Activated CD8-positive, alpha-beta memory T cell treated with anti-CD3 and anti-CD28 coated beads for 36 hours (primary cell): Measurements from ENCODE around the gene ABCC9. TPM values are rescaled to one million over a fixed set of nuclear protein-coding genes. Genes with fewer than 3 reads are reported as not detected.
"Not testable (repeated sequence)": the region's sequence is repeated elsewhere in the genome, so short reads cannot be mapped to it uniquely, and the experiment has no call there.

Experiments
- CTCF ChIA-PET: fragments of 350-600 bp; sonication (Branson Sonifier 250); formaldehyde crosslinking; loops from one replicate; lab custom pipeline; 2021; ENCODE audit warnings: antibody characterized with exemption; lab: Charles Lee
- POLR2A ChIA-PET: fragments of 350-600 bp; sonication (Branson Sonifier 250); formaldehyde crosslinking; loops from one replicate; lab custom pipeline; 2021; ENCODE audit warnings: antibody characterized with exemption; lab: Charles Lee
- total RNA-seq, 2 experiments: library from RNA; stranded (reverse); gene quantifications; one replicate each; pipeline ENCODE4 v1.2.3, GENCODE V29; 2021

ABCC9 gene
- total RNA-seq, 2 experiments from 2014 or later: not detected

DNA sequence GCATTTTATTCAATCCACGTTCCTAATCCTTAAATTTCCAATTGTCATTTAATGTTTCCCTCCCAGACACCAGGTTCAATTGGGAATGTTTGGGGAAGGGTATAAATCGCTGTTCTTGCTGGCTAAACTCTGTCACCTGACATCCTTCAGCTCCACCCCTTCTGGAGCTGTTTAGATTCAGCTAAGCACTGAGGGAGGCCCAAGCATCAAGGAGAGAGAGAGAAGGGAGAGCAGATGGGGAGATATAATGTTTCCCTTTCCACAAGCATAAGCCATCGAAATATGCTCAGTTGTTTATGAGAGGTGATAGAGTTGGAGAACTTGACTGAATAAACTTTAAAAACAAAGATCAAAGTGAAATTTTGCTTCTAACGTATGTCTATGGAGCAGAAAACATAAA lies 1.8 kb downstream of the ABCC9 start:
- CTCF ChIA-PET: no interaction called here
- POLR2A ChIA-PET: no interaction called here

DNA sequence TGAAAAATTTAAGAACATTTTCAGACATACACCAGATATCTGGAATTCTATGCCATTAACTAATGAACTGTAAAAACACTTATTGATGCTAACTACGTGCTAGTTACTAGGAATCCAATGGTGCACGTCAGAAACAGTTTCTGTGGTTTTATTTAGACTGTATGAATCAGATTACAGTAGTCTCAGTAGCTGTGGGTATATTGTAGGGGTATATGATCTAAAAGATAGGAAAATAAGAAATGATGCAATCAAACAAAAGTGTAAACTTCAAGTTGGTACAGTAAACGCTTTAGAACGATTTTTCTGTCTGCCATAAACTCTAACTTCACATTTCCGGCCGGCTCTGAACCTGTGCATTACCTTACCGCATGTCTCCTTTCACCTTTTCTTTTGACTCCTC lies 2.3 kb downstream of the ABCC9 start:
- ChIA-PET POLR2A (no interaction called here), CTCF (no interaction called here)

DNA sequence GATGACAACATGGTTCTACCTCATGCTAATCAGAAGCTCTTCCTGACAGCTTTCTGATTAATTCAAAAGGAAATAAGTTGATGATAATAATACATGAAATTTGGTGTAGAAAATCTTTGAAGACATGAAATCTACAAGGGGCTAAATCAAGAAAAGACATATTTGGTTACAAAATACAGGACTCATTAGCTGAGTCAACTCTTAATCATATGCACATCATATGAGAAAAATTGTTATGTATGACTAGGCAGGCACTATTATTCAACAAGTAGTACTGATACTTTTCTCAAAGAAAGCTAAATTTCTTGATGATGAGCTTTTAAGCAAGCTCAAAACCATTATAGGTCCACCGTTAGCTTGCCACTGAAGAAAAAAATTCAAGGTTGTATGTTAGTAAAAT lies 7.1 kb downstream of the ABCC9 start:
- POLR2A ChIA-PET: no interaction called here

DNA sequence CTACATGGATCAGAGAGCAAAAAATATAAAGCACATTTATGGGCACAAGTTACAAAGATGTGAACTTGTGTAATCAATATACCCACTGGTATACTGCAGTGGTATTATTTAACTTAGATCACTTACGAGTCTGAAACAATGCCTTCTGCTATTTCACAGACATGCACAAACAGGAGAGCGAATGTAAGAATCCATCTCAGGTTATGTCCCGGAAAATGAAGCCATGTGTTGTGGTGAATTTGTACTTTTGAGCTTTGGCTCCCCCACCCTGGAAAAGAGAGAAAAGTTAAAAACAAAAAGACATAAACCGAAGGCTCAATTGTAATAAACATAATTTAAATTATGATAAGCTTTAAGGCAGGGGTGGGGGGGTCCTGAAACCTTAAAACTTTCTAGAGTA lies 7.6 kb downstream of the ABCC9 start:
- ChIA-PET CTCF (no interaction called here), POLR2A (no interaction called here)

More for the DNA sequence above, 7.1 kb downstream of the ABCC9 start:
- CTCF ChIA-PET: no interaction called here

DNA sequence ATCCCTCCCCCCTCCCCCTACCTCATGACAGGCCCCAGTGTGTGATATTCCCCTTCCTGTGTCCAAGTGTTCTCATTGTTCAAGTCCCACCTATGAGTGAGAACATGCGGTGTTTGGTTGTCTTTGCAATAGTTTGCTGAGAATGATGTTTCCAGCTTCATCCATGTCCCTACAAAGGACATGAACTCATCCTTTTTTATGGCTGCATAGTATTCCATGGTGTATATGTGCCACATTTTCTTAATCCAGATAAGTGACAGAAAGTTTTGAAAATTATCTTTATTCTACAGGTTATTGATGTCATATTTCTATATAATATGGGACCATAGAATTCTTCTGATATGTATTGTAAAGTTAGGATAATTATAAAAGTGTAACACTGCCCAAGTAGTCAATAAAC lies 11.3 kb downstream of the ABCC9 start:
- CTCF ChIA-PET: not testable (repeated sequence)

DNA sequence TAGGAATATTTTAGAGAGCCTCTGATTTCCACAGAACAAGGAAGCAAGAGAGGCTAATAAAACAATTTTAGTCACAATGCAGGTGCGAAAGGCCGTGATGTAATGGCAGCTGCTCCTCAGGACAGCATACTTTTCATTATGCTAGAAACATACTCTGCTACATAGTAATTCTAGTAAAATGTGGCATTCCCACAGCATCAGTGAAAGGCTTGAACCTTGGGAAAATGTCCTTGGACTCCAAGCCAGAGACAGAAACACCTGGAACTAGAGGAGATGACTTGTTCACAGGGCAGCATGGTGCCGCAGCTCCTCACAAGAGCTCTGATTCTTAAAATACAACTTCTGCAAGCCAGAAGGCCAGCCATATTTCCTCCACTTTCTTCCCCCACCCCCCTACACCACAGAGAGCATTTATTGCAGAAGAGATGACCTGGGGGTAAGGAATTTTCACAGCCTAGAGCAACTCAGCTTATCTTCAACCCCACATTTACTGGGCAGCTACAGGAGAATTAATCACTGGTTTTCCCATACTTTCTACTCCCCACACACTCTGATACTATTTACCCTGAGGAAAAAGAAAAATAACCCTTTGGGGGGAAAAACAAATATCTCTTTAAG lies 15.8 kb downstream of the ABCC9 start:
- ChIA-PET POLR2A (no interaction called here), CTCF (no interaction called here)

More for the DNA sequence above, 11.3 kb downstream of the ABCC9 start:
- POLR2A ChIA-PET: not testable (repeated sequence)

DNA sequence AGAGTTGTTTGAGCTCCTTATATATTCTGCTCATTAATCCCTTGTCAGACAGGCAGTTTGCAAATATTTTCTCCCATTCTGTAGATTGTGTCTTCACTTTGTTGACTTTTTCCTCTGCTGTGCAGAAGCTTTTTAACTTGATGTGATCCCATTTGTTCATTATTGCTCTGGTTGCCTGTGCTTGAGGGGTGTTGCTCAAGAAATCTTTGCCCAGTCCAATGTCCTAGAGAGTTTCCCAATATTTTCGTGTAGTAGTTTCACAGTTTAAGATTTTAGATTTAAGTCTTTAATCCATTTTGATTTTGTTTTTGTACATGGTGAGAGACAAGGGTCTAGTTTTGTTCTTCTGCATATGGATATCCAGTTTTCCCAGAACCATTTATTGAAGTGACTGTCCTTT lies 19.8 kb downstream of the ABCC9 start:
- CTCF ChIA-PET: no interaction called here
- POLR2A ChIA-PET: no interaction called here

DNA sequence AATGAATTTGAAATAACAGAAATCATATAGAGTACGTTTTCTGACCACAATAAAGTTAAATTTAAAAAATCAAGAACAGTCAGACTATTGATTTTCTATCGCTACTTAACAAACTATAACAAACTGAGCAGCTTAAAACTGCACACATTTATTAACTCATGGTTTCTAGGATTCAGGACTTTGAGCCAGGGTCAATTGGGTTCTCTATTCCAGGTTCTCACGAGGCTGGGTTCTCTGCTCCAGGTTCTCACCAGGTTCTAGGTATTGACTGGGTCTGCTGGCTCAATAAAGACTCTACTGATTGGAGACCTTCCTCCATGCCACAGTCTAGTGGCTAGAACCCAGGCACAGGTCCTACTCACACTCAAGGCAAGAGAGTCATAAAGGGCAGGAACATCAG lies 22.8 kb downstream of the ABCC9 start:
- CTCF ChIA-PET: no interaction called here
- POLR2A ChIA-PET: no interaction called here

DNA sequence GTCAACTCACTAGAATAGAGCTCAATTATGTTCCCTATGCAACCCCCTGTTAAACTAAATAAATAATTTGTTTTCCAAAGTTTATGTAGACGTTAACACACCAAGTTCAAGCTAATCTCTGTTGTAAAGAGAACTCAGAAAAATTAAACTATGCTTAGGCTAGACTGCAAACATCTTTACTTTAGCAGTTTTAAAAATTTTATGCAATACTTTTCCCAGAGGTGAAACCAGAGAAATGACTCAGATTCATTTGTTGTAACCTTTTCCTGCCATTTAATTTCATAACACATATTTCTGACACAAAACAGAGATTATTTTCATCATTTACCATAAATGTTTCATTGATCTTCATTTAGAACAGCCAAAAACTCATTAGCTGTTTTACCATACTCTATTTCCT lies 27.4 kb downstream of the ABCC9 start:
- CTCF ChIA-PET: no interaction called here
- POLR2A ChIA-PET: no interaction called here

DNA sequence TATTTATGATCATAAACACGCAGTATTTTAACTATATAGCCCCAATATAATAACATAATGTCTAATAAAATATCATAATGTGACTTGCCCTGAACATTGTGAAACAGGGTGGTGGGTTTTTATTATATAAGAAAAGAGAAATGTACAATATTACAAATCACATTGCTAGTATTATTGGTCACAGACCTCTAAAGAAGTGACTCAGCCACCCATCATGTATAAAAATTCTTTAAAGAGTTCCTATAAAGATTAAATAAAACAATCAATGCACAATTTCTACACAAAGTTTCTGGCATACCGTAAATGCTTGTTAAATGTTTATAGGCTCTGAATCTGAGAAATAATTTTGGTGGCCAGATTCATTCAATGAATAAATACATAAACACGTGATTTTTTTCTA lies 28.9 kb downstream of the ABCC9 start:
- CTCF ChIA-PET: no interaction called here

DNA sequence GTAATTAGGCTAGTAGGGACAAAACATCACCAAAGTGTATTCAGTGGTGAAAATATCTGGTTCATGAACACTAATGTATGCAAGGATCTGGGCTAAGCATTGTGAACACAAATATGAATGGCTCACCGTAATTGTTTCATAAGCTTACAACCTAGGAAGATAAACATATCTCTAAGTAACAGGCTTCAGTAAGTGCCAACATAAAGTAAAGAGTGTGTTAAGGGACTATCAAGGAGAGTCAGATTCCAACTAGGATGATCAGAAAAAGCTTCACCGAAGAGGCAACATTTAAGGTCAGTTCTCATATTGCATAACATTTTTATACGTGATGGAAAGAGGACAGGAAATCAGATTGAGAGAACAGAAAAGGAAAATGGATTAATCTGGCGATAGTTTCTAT lies 29.4 kb downstream of the ABCC9 start:
- CTCF ChIA-PET: no interaction called here
- POLR2A ChIA-PET: no interaction called here

More for the DNA sequence above, 28.9 kb downstream of the ABCC9 start:
- POLR2A ChIA-PET: no interaction called here

DNA sequence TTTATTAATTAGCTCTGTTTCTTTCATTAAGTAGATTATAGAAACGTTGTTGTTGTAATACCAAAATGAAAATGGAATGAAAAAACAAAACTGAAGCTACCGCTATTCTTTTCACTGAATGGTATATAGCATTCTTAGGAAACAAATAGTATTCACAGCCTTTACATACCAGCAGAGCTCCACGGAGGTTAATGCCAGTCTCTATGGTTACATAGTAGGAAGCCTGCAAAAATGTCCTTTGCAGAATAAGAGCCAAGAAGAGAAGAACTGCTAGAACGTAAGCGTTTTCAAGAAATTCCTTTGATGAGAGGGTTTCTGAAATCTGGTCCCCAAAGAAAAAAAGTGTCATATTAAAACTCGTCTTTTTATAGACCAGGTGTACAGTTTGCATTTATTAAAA lies 30.6 kb downstream of the ABCC9 start:
- ChIA-PET CTCF (no interaction called here), POLR2A (no interaction called here)

DNA sequence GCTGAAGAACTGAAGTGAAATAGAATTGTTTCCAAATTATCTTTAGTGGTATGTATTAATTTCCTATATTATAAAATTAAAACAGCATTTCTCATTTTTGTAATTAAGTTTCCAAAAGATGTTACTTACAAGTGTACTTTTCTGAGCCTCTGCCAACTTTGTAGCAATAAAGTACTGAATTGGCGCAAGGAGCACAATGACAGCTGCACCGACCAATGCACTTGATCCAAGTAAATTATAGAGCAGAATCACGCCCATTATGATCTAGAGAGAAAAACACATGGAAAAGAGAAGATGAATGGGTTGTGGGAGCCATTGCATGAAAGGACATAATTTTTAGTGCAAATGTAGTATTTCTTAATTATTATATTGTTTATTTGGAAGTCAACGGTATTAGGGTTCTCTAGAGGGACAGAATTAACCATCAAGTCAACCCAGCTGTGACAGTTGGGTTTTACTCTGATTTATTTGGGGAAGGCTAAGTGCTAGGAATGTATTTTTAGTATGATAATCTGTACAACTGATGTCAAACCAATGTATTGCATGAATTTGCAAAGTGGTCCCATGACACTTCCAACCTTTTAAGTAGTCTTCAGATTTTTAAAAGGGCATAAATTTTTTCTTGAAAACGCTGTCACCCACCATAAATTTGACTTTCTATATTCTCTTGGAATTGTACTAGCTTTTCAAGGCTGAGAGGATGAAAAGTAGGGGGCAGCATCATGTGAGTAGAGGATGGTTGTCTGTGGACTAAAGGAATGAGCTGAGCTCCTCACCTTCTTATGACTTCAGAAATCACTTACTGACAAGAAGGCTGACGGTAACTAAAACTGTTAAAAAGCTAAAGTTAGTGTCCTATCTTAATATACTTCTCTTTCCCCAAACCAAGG lies 33.0 kb downstream of the ABCC9 start:
- ChIA-PET CTCF (no interaction called here), POLR2A (no interaction called here)

DNA sequence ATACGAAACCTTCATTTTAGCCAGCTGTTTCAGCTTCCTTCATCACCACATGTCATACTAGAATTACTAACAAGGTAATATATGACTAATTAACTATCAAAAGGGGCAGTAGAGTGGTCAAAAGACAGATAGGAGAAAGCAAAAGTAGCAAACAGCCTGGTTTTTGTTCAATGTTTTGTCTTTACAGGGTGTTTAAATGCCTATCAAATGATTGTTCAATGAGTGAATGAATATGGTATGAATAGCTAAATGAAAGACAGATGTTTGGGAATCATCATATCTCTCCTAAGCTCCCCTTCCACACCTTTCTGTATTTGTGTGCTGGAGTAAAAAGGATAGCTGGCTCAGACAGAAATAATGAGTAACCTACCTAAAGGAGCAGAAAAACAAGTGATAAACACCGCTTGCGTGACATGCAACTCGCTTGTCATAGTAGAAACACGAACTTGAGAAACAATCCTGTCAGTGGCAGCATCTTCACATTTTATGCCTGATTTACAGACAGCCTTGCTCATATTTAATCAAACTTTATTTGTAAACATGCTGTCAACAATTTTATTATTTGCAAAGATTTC lies 34.2 kb downstream of the ABCC9 start:
- ChIA-PET POLR2A (no interaction called here), CTCF (no interaction called here)

DNA sequence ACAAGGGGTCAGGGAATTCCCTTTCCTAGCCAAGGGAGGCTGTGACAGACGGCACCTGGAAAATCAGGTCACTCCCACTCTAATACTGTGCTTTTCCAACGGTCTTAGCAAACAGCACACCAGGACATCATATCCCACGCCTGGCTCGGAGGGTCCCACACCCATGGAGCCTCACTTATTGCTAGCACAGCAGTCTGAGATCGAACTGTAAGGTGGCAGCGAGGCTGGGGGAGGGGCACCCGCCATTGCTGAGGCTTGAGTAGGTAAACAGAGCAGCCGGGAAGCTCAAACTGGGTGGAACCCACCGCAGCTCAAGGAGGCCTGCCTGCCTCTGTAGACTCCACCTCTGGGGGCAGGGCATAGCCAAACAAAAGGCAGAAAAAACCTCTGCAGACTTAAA lies 41.7 kb downstream of the ABCC9 start:
- POLR2A ChIA-PET, CTCF ChIA-PET: not testable (repeated sequence)

DNA sequence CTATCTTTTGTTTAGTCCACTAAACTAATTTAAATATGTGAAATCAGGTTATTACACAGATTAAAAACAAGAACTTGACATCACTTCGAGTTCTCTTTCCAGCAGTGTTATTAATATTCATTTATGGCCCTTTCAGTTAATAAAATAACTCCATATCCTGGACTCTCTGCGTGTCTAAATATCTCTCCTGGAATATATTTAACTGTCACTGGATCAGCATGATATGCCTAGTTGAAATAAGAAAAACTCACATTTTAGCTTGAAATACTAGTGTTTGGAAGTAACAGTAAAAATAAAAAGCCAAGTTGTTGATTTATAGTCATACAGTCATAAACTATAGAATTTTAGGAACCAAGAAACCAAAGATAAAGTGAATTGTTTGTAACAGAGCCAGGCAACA lies 45.6 kb downstream of the ABCC9 start:
- ChIA-PET CTCF (no interaction called here), POLR2A (no interaction called here)

DNA sequence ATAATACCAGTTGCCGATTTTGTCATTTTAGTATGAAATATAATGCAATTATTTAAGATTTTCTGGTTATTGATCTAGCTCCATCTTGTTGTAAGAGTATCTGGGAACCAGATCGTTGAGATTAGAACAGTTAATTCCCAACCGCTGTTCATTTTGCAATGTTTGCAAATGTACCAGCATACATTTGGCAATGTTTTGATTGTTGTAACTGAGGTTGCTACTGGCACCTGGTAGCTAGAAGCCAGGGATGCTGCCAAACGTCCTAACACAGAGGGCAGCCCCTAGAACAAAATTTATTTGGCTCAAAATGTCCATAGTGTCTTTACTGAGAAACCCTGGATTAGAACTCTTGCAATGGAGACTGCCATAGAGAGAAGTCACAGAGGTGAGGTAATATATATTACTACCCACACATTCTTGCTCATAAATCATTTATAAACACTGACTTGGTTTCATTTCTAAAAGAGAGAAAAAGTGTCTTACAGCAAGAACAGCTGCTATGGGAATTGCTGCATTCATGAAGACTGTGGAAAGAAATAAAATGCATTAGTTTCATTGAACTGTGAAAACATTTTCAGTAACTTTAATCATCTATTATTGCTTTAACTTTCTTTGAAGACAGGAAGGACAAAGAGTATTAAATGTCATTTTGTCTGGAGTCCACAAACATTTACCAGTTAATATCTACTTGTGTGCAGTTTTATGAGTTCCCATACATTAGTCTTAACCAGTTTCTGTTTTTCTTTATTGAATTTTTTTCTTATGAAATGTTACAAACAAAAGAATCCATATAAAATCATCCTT lies 46.2 kb downstream of the ABCC9 start:
- CTCF ChIA-PET: no interaction called here
- POLR2A ChIA-PET: no interaction called here

DNA sequence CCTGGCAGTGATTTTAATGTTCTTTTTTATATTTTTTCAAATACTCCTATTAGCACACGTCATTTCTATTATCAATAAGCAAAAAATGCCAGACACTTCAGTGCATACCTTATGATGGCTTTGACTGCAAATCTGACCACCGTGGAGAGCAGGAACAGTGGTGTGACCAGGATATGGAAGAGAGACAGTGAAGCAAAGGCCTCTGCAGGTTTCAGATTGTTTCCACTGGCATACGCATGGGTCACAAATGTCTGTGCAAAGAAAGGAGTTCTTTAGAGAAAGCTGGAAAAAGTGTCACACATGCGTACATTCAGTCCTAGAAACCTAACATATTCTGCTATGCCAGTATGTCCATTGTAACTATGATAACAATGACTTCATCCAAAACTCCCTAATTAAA lies 47.3 kb downstream of the ABCC9 start:
- CTCF ChIA-PET: no interaction called here

DNA sequence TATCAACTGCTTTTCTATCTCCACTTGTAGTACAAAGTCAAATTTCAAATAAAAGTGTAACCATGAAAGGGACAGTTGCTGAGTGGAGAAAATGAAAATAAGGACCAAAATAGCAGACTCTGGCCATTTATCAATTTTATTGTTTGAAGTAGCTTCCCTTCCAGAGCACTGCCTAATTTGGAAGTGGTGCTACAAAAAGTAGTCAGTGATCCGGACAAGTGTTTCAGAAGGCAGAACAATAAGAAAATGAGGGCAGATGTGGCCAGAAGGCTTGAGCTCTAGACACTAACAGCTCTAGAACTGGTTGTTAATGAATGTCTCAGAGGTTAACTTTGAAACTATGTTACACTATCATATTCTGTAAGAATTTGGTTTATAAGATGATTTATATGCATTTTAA lies 48.9 kb downstream of the ABCC9 start:
- ChIA-PET CTCF (no interaction called here), POLR2A (no interaction called here)

More for the DNA sequence above, 47.3 kb downstream of the ABCC9 start:
- POLR2A ChIA-PET: no interaction called here

DNA sequence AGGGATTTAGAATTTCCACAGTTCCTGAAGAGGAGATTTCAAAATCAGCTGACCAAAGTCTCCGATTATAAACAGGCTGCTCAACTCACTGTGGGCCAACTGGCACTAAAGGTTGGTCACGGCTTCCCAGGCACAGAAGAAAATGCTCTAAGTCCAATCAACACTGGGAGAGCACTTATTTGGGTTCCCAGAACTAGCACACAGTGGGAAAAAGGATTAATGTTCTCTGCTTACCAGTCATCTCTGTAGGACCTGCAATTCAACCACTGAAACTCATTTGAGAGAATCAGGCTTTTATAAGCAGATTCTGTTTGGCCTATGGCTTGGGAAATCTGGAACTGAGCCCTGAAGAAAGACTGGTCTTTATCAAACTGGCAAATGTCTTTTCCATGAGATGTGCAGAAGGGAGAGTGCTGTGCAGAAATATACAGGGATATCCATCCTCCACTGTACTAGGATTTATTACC lies 49.4 kb downstream of the ABCC9 start:
- CTCF ChIA-PET: no interaction called here
- POLR2A ChIA-PET: no interaction called here
